Peyer's patch (tissue), 4 donors: Measurements from ENCODE around the gene ZDHHC18.

Source experiments
- POLR2A ChIP-seq, 2 donors: fragments of 450-650 bp; IDR thresholded peaks; one replicate each; pipeline ENCODE4 v1.5.1; 2017; ENCODE audit warnings: antibody characterized with exemption in 2 of 2, mild to moderate bottlenecking in 2 of 2, moderate library complexity in 2 of 2
- TF ChIP-seq, protein P1 (sequence below), 6 experiments: fragments of 450-650 bp in 4 of 6; fragments of 200-600 bp in 2 of 6; sonication (generic) in 1 of 6; IDR thresholded peaks; one replicate each; pipeline ENCODE4 v1.5.1; 2017 to 2019; ENCODE audit warnings: antibody characterized with exemption in 6 of 6, mild to moderate bottlenecking in 3 of 6, moderate library complexity in 1 of 6

DNA sequence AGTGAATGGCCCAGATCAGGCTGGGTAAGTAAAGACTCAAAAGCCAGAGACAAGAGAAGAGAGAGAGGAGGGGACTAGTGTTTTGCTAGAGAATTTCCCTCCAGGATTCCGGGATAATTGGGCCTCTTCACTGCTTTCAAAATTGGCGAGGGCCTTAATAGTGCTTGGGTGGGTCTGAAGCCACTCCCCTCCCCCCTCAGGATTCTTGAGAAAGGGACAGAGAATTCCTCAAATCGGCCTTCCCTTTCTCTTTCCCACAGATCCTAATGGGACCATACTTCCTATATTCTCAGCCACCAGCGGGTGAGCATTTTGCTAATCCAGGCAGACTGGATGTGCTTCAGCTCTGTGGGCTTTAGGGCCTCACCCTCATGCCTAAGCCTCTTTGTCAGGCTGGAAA, 48.4 kb downstream of the ZDHHC18 start:
- TF ChIP-seq, protein P1, sequence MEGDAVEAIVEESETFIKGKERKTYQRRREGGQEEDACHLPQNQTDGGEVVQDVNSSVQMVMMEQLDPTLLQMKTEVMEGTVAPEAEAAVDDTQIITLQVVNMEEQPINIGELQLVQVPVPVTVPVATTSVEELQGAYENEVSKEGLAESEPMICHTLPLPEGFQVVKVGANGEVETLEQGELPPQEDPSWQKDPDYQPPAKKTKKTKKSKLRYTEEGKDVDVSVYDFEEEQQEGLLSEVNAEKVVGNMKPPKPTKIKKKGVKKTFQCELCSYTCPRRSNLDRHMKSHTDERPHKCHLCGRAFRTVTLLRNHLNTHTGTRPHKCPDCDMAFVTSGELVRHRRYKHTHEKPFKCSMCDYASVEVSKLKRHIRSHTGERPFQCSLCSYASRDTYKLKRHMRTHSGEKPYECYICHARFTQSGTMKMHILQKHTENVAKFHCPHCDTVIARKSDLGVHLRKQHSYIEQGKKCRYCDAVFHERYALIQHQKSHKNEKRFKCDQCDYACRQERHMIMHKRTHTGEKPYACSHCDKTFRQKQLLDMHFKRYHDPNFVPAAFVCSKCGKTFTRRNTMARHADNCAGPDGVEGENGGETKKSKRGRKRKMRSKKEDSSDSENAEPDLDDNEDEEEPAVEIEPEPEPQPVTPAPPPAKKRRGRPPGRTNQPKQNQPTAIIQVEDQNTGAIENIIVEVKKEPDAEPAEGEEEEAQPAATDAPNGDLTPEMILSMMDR (IDR thresholded peaks at IDR 0.05) = no peak
- TF ChIP-seq POLR2A (IDR thresholded peaks at IDR 0.05) = no peak
